Tongue (tissue), 2 donors: Measurements from ENCODE around the gene TAF10. TPM values are rescaled to one million over a fixed set of nuclear protein-coding genes. Genes with fewer than 3 reads are reported as not detected.

Source experiments
- DNase-seq: peaks from one replicate; pipeline ENCODE4 v3.0.0-alpha.2; 2015
- total RNA-seq: library from RNA; depleted of rRNA; stranded (reverse); fragments of >200 nt; gene quantifications from one replicate; pipeline ENCODE4 v1.2.3, GENCODE V29; 2014

Gene TAF10
- 20.6 TPM for total RNA-seq

- peak; percentile 98 for DNase-seq
Observed at GRCh38 chr11:6612213-6613041, at the start of gene TAF10. TAF10 (minus strand) TSS chr11:6612216; CDS start chr11:6612189, 27 bp downstream.

GRCh38 chr11:6660712-6661111 is 48.7 kb upstream of the TAF10 start:
- no peak for DNase-seq

- DNase-seq = no peak
Observed at GRCh38 chr11:6658647-6659046, 46.6 kb upstream of the TAF10 start.

GRCh38 chr11:6657346-6657745 is 45.3 kb upstream of the TAF10 start:
- no peak for DNase-seq

GRCh38 chr11:6656936-6657335 is 44.9 kb upstream of the TAF10 start:
- peak; percentile 19 for DNase-seq

- DNase-seq = no peak
Observed at GRCh38 chr11:6656584-6656915, 44.5 kb upstream of the TAF10 start.

- DNase-seq = peak; percentile 74
Observed at GRCh38 chr11:6655790-6656583, 44.0 kb upstream of the TAF10 start, which contains the start of gene DCHS1. DCHS1 (minus strand) TSS chr11:6655809; CDS start chr11:6641613, 14,196 bp downstream.

GRCh38 chr11:6655020-6655789 is 43.2 kb upstream of the TAF10 start:
- peak; percentile 48 for DNase-seq

- no peak for DNase-seq
Observed at GRCh38 chr11:6654281-6655019, 42.4 kb upstream of the TAF10 start.

GRCh38 chr11:6653656-6654055 is 41.6 kb upstream of the TAF10 start:
- DNase-seq = no peak

GRCh38 chr11:6653097-6653496 is 41.1 kb upstream of the TAF10 start:
- DNase-seq = no peak

- DNase-seq = no peak
Observed at GRCh38 chr11:6652182-6652581, 40.2 kb upstream of the TAF10 start.

- no peak for DNase-seq
Observed at GRCh38 chr11:6650980-6651379, 39.0 kb upstream of the TAF10 start.

GRCh38 chr11:6650104-6650503 is 38.1 kb upstream of the TAF10 start:
- no peak for DNase-seq

GRCh38 chr11:6648501-6648900 is 36.5 kb upstream of the TAF10 start:
- DNase-seq = no peak

GRCh38 chr11:6647836-6648235 is 35.8 kb upstream of the TAF10 start:
- DNase-seq = no peak

GRCh38 chr11:6646918-6647679 is 35.1 kb upstream of the TAF10 start:
- DNase-seq = peak; percentile 57

GRCh38 chr11:6646576-6646917 is 34.5 kb upstream of the TAF10 start:
- peak; percentile 92 for DNase-seq

- DNase-seq = peak; percentile 69
Observed at GRCh38 chr11:6646071-6646470, 34.1 kb upstream of the TAF10 start.

- no peak for DNase-seq
Observed at GRCh38 chr11:6642957-6643356, 30.9 kb upstream of the TAF10 start.

GRCh38 chr11:6640985-6641701 is 29.1 kb upstream of the TAF10 start:
- DNase-seq = no peak
